ENCODE data around the gene STK35. TPM values are rescaled to one million over a fixed set of nuclear protein-coding genes. Genes with fewer than 3 reads are reported as not detected.

The STK35 gene
- total and polyA plus RNA-seq, 2 of the 8 experiments (the other 6 are each of a cell fraction or from before 2014, with no cell fraction given), result 24.9 to 45.0 TPM

GRCh38 chr20:2086177-2086979 is 15.2 kb upstream of the STK35 start:
- no peak overlapping the region for H3K18ac ChIP-seq (ENCODE audit: extremely low read depth, low read length)
- no peak overlapping the region for H3K56ac ChIP-seq (replicated peaks; ENCODE audit: insufficient read length, low read depth, low read length)
- WGBS, 2 experiments (ENCODE audit: extremely low coverage in 1 of 2, insufficient coverage in 1 of 2, insufficient read length in 1 of 2, insufficient replicate concordance in 2 of 2, low coverage in 1 of 2, low lambda C conversion rate in 2 of 2, missing lambda C conversion rate in 1 of 2), result 89 to 100% methylated on average over 1 to 11 of the region's 11 CpGs
- no peak overlapping the region for H2BK5ac ChIP-seq (ENCODE audit: low read depth, low read length)
- peak overlapping the region; percentile 72 for H3K14ac ChIP-seq (ENCODE audit: insufficient read length)
- no peak overlapping the region for H3K4me3 ChIP-seq (ENCODE audit: extremely low read depth in 1 of 4, insufficient read depth in 2 of 4, low read depth in 3 of 4, low read length in 4 of 4)
- peak in 1 of 2 experiments; percentile 2; a peak in 1 of 4 replicates for TF ChIP-seq RAD21 (IDR thresholded peaks at IDR 0.05 in 1 of 2, conservative IDR thresholded peaks at IDR 0.05 in 1 of 2; ENCODE audit: low read depth in 2 of 2, low read length in 2 of 2)
- no peak for TF ChIP-seq ATF2 (IDR thresholded peaks at IDR 0.05; ENCODE audit: low read length)
- H4K5ac ChIP-seq (ENCODE audit: insufficient read length, low read depth, low read length), result no peak overlapping the region
- H3K4ac ChIP-seq (replicated peaks; ENCODE audit: insufficient read length, low read depth, low read length), result no peak overlapping the region
- no peak overlapping the region for H2BK120ac ChIP-seq (replicated peaks; ENCODE audit: low read depth, low read length)
- H2AFZ ChIP-seq (ENCODE audit: low read length), result no peak overlapping the region
- H2BK20ac ChIP-seq (ENCODE audit: low read length), result no peak overlapping the region; the same call in 1 of the 2 replicates
- no peaks in the 10 kb centered on the region for H3K23me2 ChIP-seq (ENCODE audit: low read depth, low read length)
- no peaks in the 10 kb centered on the region for H3K9me3 ChIP-seq (ENCODE audit: insufficient read depth in 2 of 2, low read depth in 1 of 2, low read length in 1 of 2)
- H3K4me2 ChIP-seq (ENCODE audit: insufficient read depth in 1 of 2, low read depth in 2 of 2, low read length in 2 of 2), result no peak overlapping the region
- no peak overlapping the region for H2BK12ac ChIP-seq (ENCODE audit: low read depth, low read length)
- peaks cover 0 to 12% (median 10%) of the 10 kb centered on the region in 4 experiments; a peak in 5 of 7 replicates for H3K4me1 ChIP-seq (replicated peaks in 1 of 4; ENCODE audit: control insufficient read depth in 3 of 4, insufficient read depth in 4 of 4, low read length in 3 of 4)
- DNase-seq (ENCODE audit: low read depth in 1 of 2, low spot score in 2 of 2) (no peak), FAIRE-seq (no peak)
- no peak overlapping the region for H3K27ac ChIP-seq (ENCODE audit: low read depth, low read length)
- no peak overlapping the region for H3K9ac ChIP-seq (replicated peaks in 1 of 4; ENCODE audit: extremely low read depth in 1 of 4, low read depth in 3 of 4, low read length in 3 of 4)
- no peak overlapping the region for H2AK5ac ChIP-seq (ENCODE audit: low read depth, low read length)
- no peak overlapping the region for H4K91ac ChIP-seq (replicated peaks; ENCODE audit: insufficient read length, low read length)
- no peak overlapping the region; the same call in 1 of the 2 replicates for H2BK15ac ChIP-seq (ENCODE audit: low read length)
- no peaks in the 10 kb centered on the region for H3K79me2 ChIP-seq (ENCODE audit: control insufficient read depth in 1 of 2, insufficient read depth in 2 of 2, low read length in 2 of 2)
- H3K23ac ChIP-seq (ENCODE audit: insufficient read length), result no peak overlapping the region
- CTCF ChIA-PET (ENCODE audit: partially characterized antibody), result interaction anchor here (0.6 to 1.7 kb wide), 6 partner anchors 11 to 241 kb away, joined by 3 to 6 read pairs (median 4); no protein-coding TSS in a partner anchor
- H4K20me1 ChIP-seq (replicated peaks in 1 of 2; ENCODE audit: control insufficient read depth in 1 of 2, insufficient read depth in 2 of 2, low read length in 2 of 2), result no peaks in the 10 kb centered on the region
- H3K36me3 ChIP-seq (ENCODE audit: control insufficient read depth in 2 of 4, insufficient read depth in 4 of 4, low read length in 3 of 4), result no peaks in the 10 kb centered on the region
- H4K8ac ChIP-seq (ENCODE audit: extremely low read depth, insufficient read depth, low read length), result no peak overlapping the region
- no peaks in the 10 kb centered on the region for H3K27me3 ChIP-seq (replicated peaks in 1 of 4; ENCODE audit: control insufficient read depth in 3 of 4, extremely low read depth in 1 of 4, insufficient read depth in 3 of 4, low read length in 3 of 4)
- POLR2A ChIA-PET (ENCODE audit: partially characterized antibody), result no interaction called here
- no peaks in the 10 kb centered on the region for H3K79me1 ChIP-seq (ENCODE audit: low read depth, low read length)
